ENCODE results near the gene LARP1. TPM values are rescaled to one million over a fixed set of nuclear protein-coding genes. Genes with fewer than 3 reads are reported as not detected.

Gene LARP1
- 67.5 and 76.9 TPM in 2 replicates for total RNA-seq (2014; rRNA removed; shearing (Covaris generic))

- H3K36me3 ChIP-seq = peaks cover 16% of the 10 kb centered on the region
- H3K4me1 ChIP-seq (replicated peaks) = peaks cover 34% of the 10 kb centered on the region
- H3K4me3 ChIP-seq = peak within 1 kb of the TSS; percentile 96
- no peaks in the 10 kb centered on the region for H3K27me3 ChIP-seq (replicated peaks)
- DNase-seq (ENCODE audit: low read depth in 1 of 2, low spot score in 2 of 2) = peak; percentile 59 to 76
- peak within 1 kb of the TSS; percentile 86 for H3K27ac ChIP-seq
- 0 out of 2 replicates have a peak, but pooled peaks cover 2% of the 10 kb centered on the region for H3K9me3 ChIP-seq (replicated peaks)
Measured at GRCh38 chr5:154755361-154756008, at the start of gene LARP1. TSS of gene LARP1 (plus strand) at chr5:154755377. CDS start at chr5:154755758, 381 bp downstream.

GRCh38 chr5:154706416-154706815, 48.8 kb upstream of the LARP1 start:
- no peaks in the 10 kb centered on the region for H3K27me3 ChIP-seq (replicated peaks)
- DNase-seq (ENCODE audit: low read depth in 1 of 2, low spot score in 2 of 2) = no peak
- H3K4me3 ChIP-seq = no peak overlapping the region
- H3K27ac ChIP-seq = no peak overlapping the region
- 0 out of 2 replicates have a peak, but pooled peaks cover 3% of the 10 kb centered on the region for H3K4me1 ChIP-seq (replicated peaks)
- no peaks in the 10 kb centered on the region for H3K9me3 ChIP-seq (replicated peaks)
- no peaks in the 10 kb centered on the region for H3K36me3 ChIP-seq

GRCh38 chr5:154707641-154708040, 47.5 kb upstream of the LARP1 start:
- no peaks in the 10 kb centered on the region for H3K9me3 ChIP-seq (replicated peaks)
- no peak overlapping the region for H3K4me3 ChIP-seq
- DNase-seq (ENCODE audit: low read depth in 1 of 2, low spot score in 2 of 2) = no peak
- no peaks in the 10 kb centered on the region for H3K4me1 ChIP-seq (replicated peaks)
- no peaks in the 10 kb centered on the region for H3K36me3 ChIP-seq
- no peaks in the 10 kb centered on the region for H3K27me3 ChIP-seq (replicated peaks)
- no peak overlapping the region for H3K27ac ChIP-seq

- Histone ChIP-seq H3K36me3 (no peaks in the 10 kb centered on the region), H3K27ac (no peak overlapping the region), H3K4me1 (replicated peaks) (no peaks in the 10 kb centered on the region), H3K4me3 (no peak overlapping the region), H3K27me3 (replicated peaks) (no peaks in the 10 kb centered on the region), H3K9me3 (replicated peaks) (no peaks in the 10 kb centered on the region)
- no peak for DNase-seq (ENCODE audit: low read depth in 1 of 2, low spot score in 2 of 2)
Measured at GRCh38 chr5:154708207-154708606, 47.0 kb upstream of the LARP1 start.

GRCh38 chr5:154708846-154709245, 46.3 kb upstream of the LARP1 start:
- H3K4me1 ChIP-seq (replicated peaks) = peaks cover 6% of the 10 kb centered on the region
- H3K9me3 ChIP-seq (replicated peaks) = no peaks in the 10 kb centered on the region
- H3K27me3 ChIP-seq (replicated peaks) = no peaks in the 10 kb centered on the region
- no peaks in the 10 kb centered on the region for H3K36me3 ChIP-seq
- DNase-seq (ENCODE audit: low read depth in 1 of 2, low spot score in 2 of 2) = no peak
- no peak overlapping the region for H3K4me3 ChIP-seq
- H3K27ac ChIP-seq = no peak overlapping the region

- Histone ChIP-seq H3K4me1 (replicated peaks) (peaks cover 14% of the 10 kb centered on the region), H3K9me3 (replicated peaks) (no peaks in the 10 kb centered on the region)
- no peak for DNase-seq (ENCODE audit: low read depth in 1 of 2, low spot score in 2 of 2)
Measured at GRCh38 chr5:154709368-154710305, 45.5 kb upstream of the LARP1 start.

GRCh38 chr5:154712518-154713437, 42.4 kb upstream of the LARP1 start:
- no peaks in the 10 kb centered on the region for H3K36me3 ChIP-seq
- H3K27ac ChIP-seq = no peak overlapping the region
- DNase-seq (ENCODE audit: low read depth in 1 of 2, low spot score in 2 of 2) = no peak
- no peak overlapping the region for H3K4me3 ChIP-seq
- no peaks in the 10 kb centered on the region for H3K9me3 ChIP-seq (replicated peaks)
- H3K27me3 ChIP-seq (replicated peaks) = no peaks in the 10 kb centered on the region
- H3K4me1 ChIP-seq (replicated peaks) = peaks cover 17% of the 10 kb centered on the region

More at GRCh38 chr5:154709368-154710305, 45.5 kb upstream of the LARP1 start:
- H3K36me3 ChIP-seq = no peaks in the 10 kb centered on the region
- no peak overlapping the region for H3K27ac ChIP-seq
- H3K4me3 ChIP-seq = no peak overlapping the region
- no peaks in the 10 kb centered on the region for H3K27me3 ChIP-seq (replicated peaks)

- peak overlapping the region; percentile 52 for H3K27ac ChIP-seq
- no peaks in the 10 kb centered on the region; the same call in 1 of the 2 replicates for H3K9me3 ChIP-seq (replicated peaks)
- no peaks in the 10 kb centered on the region for H3K27me3 ChIP-seq (replicated peaks)
- peaks cover 17% of the 10 kb centered on the region for H3K4me1 ChIP-seq (replicated peaks)
- DNase-seq (ENCODE audit: low read depth in 1 of 2, low spot score in 2 of 2) = peak in 1 of 2 experiments; percentile 27
- no peak overlapping the region for H3K4me3 ChIP-seq
- H3K36me3 ChIP-seq = no peaks in the 10 kb centered on the region
Measured at GRCh38 chr5:154713615-154714125, 41.5 kb upstream of the LARP1 start.

GRCh38 chr5:154714266-154714986, 40.8 kb upstream of the LARP1 start:
- Histone ChIP-seq H3K9me3 (replicated peaks) (no peaks in the 10 kb centered on the region; the same call in 1 of the 2 replicates), H3K4me3 (no peak overlapping the region), H3K36me3 (no peaks in the 10 kb centered on the region), H3K27ac (peak overlapping the region; percentile 52), H3K27me3 (replicated peaks) (no peaks in the 10 kb centered on the region), H3K4me1 (replicated peaks) (peaks cover 17% of the 10 kb centered on the region)
- peak; percentile 56 to 74 for DNase-seq (ENCODE audit: low read depth in 1 of 2, low spot score in 2 of 2)

GRCh38 chr5:154721481-154722058, 33.6 kb upstream of the LARP1 start:
- Histone ChIP-seq H3K9me3 (replicated peaks) (no peaks in the 10 kb centered on the region; the same call in 1 of the 2 replicates), H3K4me1 (replicated peaks) (no peaks in the 10 kb centered on the region), H3K4me3 (no peak overlapping the region), H3K27ac (no peak overlapping the region), H3K36me3 (no peaks in the 10 kb centered on the region), H3K27me3 (replicated peaks) (no peaks in the 10 kb centered on the region)
- no peak for DNase-seq (ENCODE audit: low read depth in 1 of 2, low spot score in 2 of 2)

- Histone ChIP-seq H3K27ac (no peak overlapping the region), H3K4me1 (replicated peaks) (no peaks in the 10 kb centered on the region), H3K27me3 (replicated peaks) (no peaks in the 10 kb centered on the region), H3K9me3 (replicated peaks) (no peaks in the 10 kb centered on the region; the same call in 1 of the 2 replicates), H3K36me3 (no peaks in the 10 kb centered on the region), H3K4me3 (no peak overlapping the region)
- no peak for DNase-seq (ENCODE audit: low read depth in 1 of 2, low spot score in 2 of 2)
Measured at GRCh38 chr5:154722097-154722496, 33.1 kb upstream of the LARP1 start.

GRCh38 chr5:154722936-154723335, 32.2 kb upstream of the LARP1 start:
- Histone ChIP-seq H3K9me3 (replicated peaks) (no peaks in the 10 kb centered on the region; the same call in 1 of the 2 replicates), H3K36me3 (no peaks in the 10 kb centered on the region), H3K4me1 (replicated peaks) (no peaks in the 10 kb centered on the region), H3K27ac (no peak overlapping the region), H3K27me3 (replicated peaks) (no peaks in the 10 kb centered on the region), H3K4me3 (no peak overlapping the region)
- no peak for DNase-seq (ENCODE audit: low read depth in 1 of 2, low spot score in 2 of 2)
